ENCODE data around the gene ZBTB47. TPM values are rescaled to one million over a fixed set of nuclear protein-coding genes. Genes with fewer than 3 reads are reported as not detected.

Gene ZBTB47
- total and polyA plus RNA-seq, 2 experiments from 2014 or later = 7.0 to 14.2 TPM

DNA sequence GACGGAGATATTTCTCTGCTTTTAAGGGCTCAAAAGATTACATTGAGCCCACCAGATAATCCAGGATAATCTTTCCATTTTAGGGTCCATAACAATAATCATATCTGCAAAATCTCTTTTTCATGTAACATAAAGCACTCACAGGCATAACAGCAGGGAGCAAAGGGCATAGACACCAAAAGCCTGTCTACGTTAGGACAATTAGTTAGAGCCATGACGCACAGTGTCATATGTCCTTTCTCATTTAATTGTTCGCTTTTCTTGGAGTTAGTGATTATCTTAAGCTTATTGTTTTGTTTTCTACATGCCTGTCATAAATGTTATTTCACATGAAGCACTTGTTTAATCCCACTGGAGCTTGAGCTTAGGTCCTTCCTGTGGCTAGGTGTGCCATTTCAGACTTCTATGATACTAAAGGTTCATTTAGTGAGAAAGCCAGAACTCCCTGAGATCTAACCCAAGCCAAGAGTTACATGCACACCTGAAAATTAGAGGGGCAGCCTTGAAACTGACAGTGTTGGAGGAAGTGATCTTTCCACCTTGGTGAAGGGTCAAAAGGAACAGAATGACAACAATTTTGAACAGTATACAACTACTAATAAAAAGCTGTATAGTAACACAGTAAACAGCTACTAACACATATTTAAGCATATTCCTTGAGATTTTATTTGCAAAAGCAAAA, 60.8 kb downstream of the ZBTB47 start:
- no peak overlapping the region for H3K27ac ChIP-seq
- no peaks in the 10 kb centered on the region for H4K20me1 ChIP-seq (ENCODE audit: insufficient read depth, poor library complexity, severe bottlenecking)
- H3K4me3 ChIP-seq = no peak overlapping the region
- H3K36me3 ChIP-seq (replicated peaks; ENCODE audit: insufficient read depth, low read depth) = no peaks in the 10 kb centered on the region
- no peak for DNase-seq (ENCODE audit: low spot score)
- H3K4me2 ChIP-seq = no peak overlapping the region
- H3K4me1 ChIP-seq (ENCODE audit: insufficient read depth) = no peaks in the 10 kb centered on the region
- no peaks in the 10 kb centered on the region for H3K79me2 ChIP-seq
- H3K9me3 ChIP-seq (ENCODE audit: low read depth) = no peaks in the 10 kb centered on the region
- WGBS (ENCODE audit: low lambda C conversion rate, missing lambda C conversion rate) = 47% methylated on average over 4 of the region's 4 CpGs
- TF ChIP-seq EZH2phosphoT487 (IDR thresholded peaks at IDR 0.05; ENCODE audit: low read depth, severe bottlenecking, unreplicated experiment) (no peak), CTCF (IDR thresholded peaks at IDR 0.05; ENCODE audit: poor library complexity) (no peak)
- no peak overlapping the region for H2AFZ ChIP-seq
- H3K9me2 ChIP-seq (replicated peaks; ENCODE audit: insufficient read depth) = no peaks in the 10 kb centered on the region
- no peaks in the 10 kb centered on the region for H3K27me3 ChIP-seq

Other genes starting within 250 kb of the ZBTB47 start
- gene LYZL4, start 243.1 kb upstream of the ZBTB47 start, total RNA-seq = not detected in 2 replicates
- not detected in 2 replicates for gene LYZL4, start 243.1 kb upstream of the ZBTB47 start, polyA plus RNA-seq
- 12.2 and 19.2 TPM in 2 replicates for gene VIPR1, start 151.1 kb upstream of the ZBTB47 start, total RNA-seq
- gene VIPR1, start 151.1 kb upstream of the ZBTB47 start, polyA plus RNA-seq = 17.3 and 17.5 TPM in 2 replicates
- 44.1 and 53.9 TPM in 2 replicates for gene SEC22C, start 71.7 kb upstream of the ZBTB47 start, total RNA-seq
- gene SEC22C, start 71.7 kb upstream of the ZBTB47 start, polyA plus RNA-seq = 23.5 and 31.4 TPM in 2 replicates
- gene SS18L2, start 62.8 kb upstream of the ZBTB47 start, total RNA-seq = 23.5 and 26.8 TPM in 2 replicates
- gene SS18L2, start 62.8 kb upstream of the ZBTB47 start, polyA plus RNA-seq = 53.7 and 61.7 TPM in 2 replicates
- gene NKTR, start 53.0 kb upstream of the ZBTB47 start, total RNA-seq = 74.3 and 78.9 TPM in 2 replicates
- 36.8 and 66.2 TPM in 2 replicates for gene NKTR, start 53.0 kb upstream of the ZBTB47 start, polyA plus RNA-seq
- gene KLHL40, start 31.8 kb downstream of the ZBTB47 start, total RNA-seq = not detected in 2 replicates
- not detected in 2 replicates for gene KLHL40, start 31.8 kb downstream of the ZBTB47 start, polyA plus RNA-seq
- gene HHATL, start 49.1 kb downstream of the ZBTB47 start, total RNA-seq = not detected in 2 replicates
- gene HHATL, start 49.1 kb downstream of the ZBTB47 start, polyA plus RNA-seq = not detected in 2 replicates
- gene CCDC13, start 119.6 kb downstream of the ZBTB47 start, total RNA-seq = 0.63 TPM in 1 of 2 replicates, not detected in the other
- 2.1 TPM in 1 of 2 replicates, not detected in the other for gene CCDC13, start 119.6 kb downstream of the ZBTB47 start, polyA plus RNA-seq
- gene HIGD1A, start 150.8 kb downstream of the ZBTB47 start, total RNA-seq = 252 and 266 TPM in 2 replicates
- 212 and 218 TPM in 2 replicates for gene HIGD1A, start 150.8 kb downstream of the ZBTB47 start, polyA plus RNA-seq
- gene ACKR2, start 155.7 kb downstream of the ZBTB47 start, total RNA-seq = 1.9 and 3.9 TPM in 2 replicates
- gene ACKR2, start 155.7 kb downstream of the ZBTB47 start, polyA plus RNA-seq = 1.7 and 2.3 TPM in 2 replicates
- 5.7 and 5.9 TPM in 2 replicates for gene CYP8B1, start 222.2 kb downstream of the ZBTB47 start, total RNA-seq
- 2.2 and 4.5 TPM in 2 replicates for gene CYP8B1, start 222.2 kb downstream of the ZBTB47 start, polyA plus RNA-seq

Data from hepatocyte (in vitro differentiated cells).